Measurements from ENCODE around the gene HSD17B1. TPM values are rescaled to one million over a fixed set of nuclear protein-coding genes. Genes with fewer than 3 reads are reported as not detected.
"Not testable (repeated sequence)": the region's sequence is repeated elsewhere in the genome, so short reads cannot be mapped to it uniquely, and the experiment has no call there.

HSD17B1 gene
- total and polyA plus RNA-seq, 7 experiments from 2014 or later, result 0.39 to 2.2 (median 1.4) TPM

GRCh38 chr17:42554250-42555121 lies 1.8 kb downstream of the HSD17B1 start:
- H3K27me3 Mint-ChIP-seq, result no peaks in the 10 kb centered on the region

GRCh38 chr17:42555122-42555622 lies 2.4 kb downstream of the HSD17B1 start:
- peak overlapping the region; percentile 84 to 95 (median 90) for H3K4me3 Mint-ChIP-seq
- H3K36me3 Mint-ChIP-seq, result peaks cover 0 to 1% (median 0%) of the 10 kb centered on the region in 5 donors
- Histone ChIP-seq H3K4me3 (ENCODE audit: low read length) (peak overlapping the region; percentile 80), H3K9me3 (ENCODE audit: control insufficient read depth in 2 of 3, low read length in 3 of 3) (no peaks in the 10 kb centered on the region), H3K36me3 (ENCODE audit: control insufficient read depth in 2 of 3, insufficient read depth in 3 of 3, low read length in 3 of 3) (no peaks in the 10 kb centered on the region), H3K4me1 (ENCODE audit: control insufficient read depth in 2 of 2, insufficient read depth in 2 of 2, low read length in 2 of 2) (peaks cover 14 to 15% of the 10 kb centered on the region in 2 donors), H3K27ac (ENCODE audit: low read depth, low read length) (peak overlapping the region; percentile 86), H3K27me3 (ENCODE audit: control insufficient read depth in 2 of 2, insufficient read depth in 2 of 2, low read length in 2 of 2) (no peaks in the 10 kb centered on the region)
- DNase-seq (no peak), ATAC-seq (peak; percentile 1)
- ChIA-PET CTCF (no interaction called here), POLR2A (interaction anchor here (1.0 to 2.6 kb wide), 6 partner anchors 8 to 813 kb away, joined by 3 to 26 read pairs (median 4); partner anchors contain the start of genes MLX and STAT3)
- H3K27ac Mint-ChIP-seq, result peak overlapping the region; percentile 80 to 94 (median 91)
- no peaks in the 10 kb centered on the region for H3K27me3 Mint-ChIP-seq
- intact Hi-C loops (cut with micrococcal nuclease), result loop anchor here in 1 of 2 donors (2.0 kb wide), 3 partner anchors 18 to 54 kb away; partner anchors contain the start of genes NAGLU, PSMC3IP, RETREG3 and TUBG1
- H3K4me1 Mint-ChIP-seq, result peaks cover 8 to 44% (median 25%) of the 10 kb centered on the region in 7 donors
- H3K9me3 Mint-ChIP-seq, result no peaks in the 10 kb centered on the region

More at GRCh38 chr17:42554250-42555121, 1.8 kb downstream of the HSD17B1 start:
- Histone ChIP-seq H3K27me3 (ENCODE audit: control insufficient read depth in 2 of 2, insufficient read depth in 2 of 2, low read length in 2 of 2) (no peaks in the 10 kb centered on the region), H3K9me3 (ENCODE audit: control insufficient read depth in 2 of 3, low read length in 3 of 3) (no peaks in the 10 kb centered on the region), H3K27ac (ENCODE audit: low read depth, low read length) (peak overlapping the region; percentile 86), H3K4me3 (ENCODE audit: low read length) (peak overlapping the region; percentile 80), H3K36me3 (ENCODE audit: control insufficient read depth in 2 of 3, insufficient read depth in 3 of 3, low read length in 3 of 3) (no peaks in the 10 kb centered on the region), H3K4me1 (ENCODE audit: control insufficient read depth in 2 of 2, insufficient read depth in 2 of 2, low read length in 2 of 2) (peaks cover 14 to 15% of the 10 kb centered on the region in 2 donors)
- ChIA-PET POLR2A (interaction anchor here (0.8 to 3.2 kb wide), 8 partner anchors 7 to 814 kb away, joined by 3 to 26 read pairs (median 4); partner anchors contain the start of genes MLX, NAGLU and STAT3), CTCF (interaction anchor here (0.6 to 0.9 kb wide), 2 partner anchors 9 kb away, joined by 3 read pairs; no protein-coding TSS in a partner anchor)
- Mint-ChIP-seq H3K27ac (peak overlapping the region; percentile 80 to 94 (median 91)), H3K4me1 (peaks cover 8 to 44% (median 25%) of the 10 kb centered on the region in 7 donors), H3K4me3 (peak overlapping the region; percentile 84 to 95 (median 90)), H3K9me3 (no peaks in the 10 kb centered on the region), H3K36me3 (peaks cover 0 to 1% (median 0%) of the 10 kb centered on the region in 5 donors)
- DNase-seq, result peak; percentile 47 to 84 (median 68)
- intact Hi-C loops (cut with micrococcal nuclease), result loop anchor here (1.0 to 2.0 kb wide), 5 partner anchors 8 to 54 kb away; partner anchors contain the start of genes NAGLU (in 2 of the 2), COASY (in 1 of the 2), PSMC3IP (in 1 of the 2) and RETREG3 (in 1 of the 2)
- ATAC-seq, result peak; percentile 90

- H3K27me3 Mint-ChIP-seq; ATAC-seq; CTCF ChIA-PET; H3K9me3 Mint-ChIP-seq; DNase-seq; H3K27me3 ChIP-seq (ENCODE audit: control insufficient read depth in 2 of 2, insufficient read depth in 2 of 2, low read length in 2 of 2); H3K9me3 ChIP-seq (ENCODE audit: control insufficient read depth in 2 of 3, low read length in 3 of 3); H3K36me3 Mint-ChIP-seq; H3K4me3 ChIP-seq (ENCODE audit: low read length); H3K36me3 ChIP-seq (ENCODE audit: control insufficient read depth in 2 of 3, insufficient read depth in 3 of 3, low read length in 3 of 3); H3K27ac ChIP-seq (ENCODE audit: low read depth, low read length): not testable (repeated sequence)
- POLR2A ChIA-PET, result interaction anchor here (1.3 kb wide), 1 partner anchor 9 kb away, joined by 4 read pairs; no protein-coding TSS in a partner anchor
- H3K4me1 ChIP-seq (ENCODE audit: control insufficient read depth in 2 of 2, insufficient read depth in 2 of 2, low read length in 2 of 2), result peaks cover 14 to 15% of the 10 kb centered on the region in 2 donors
- Mint-ChIP-seq H3K4me1 (peaks cover 6 to 42% (median 23%) of the 10 kb centered on the region in 7 donors), H3K4me3 (peak overlapping the region in 6 of 10 donors; percentile 49 to 92 (median 87)), H3K27ac (peak overlapping the region in 5 of 9 donors; percentile 33 to 94 (median 85))
- intact Hi-C loops (cut with micrococcal nuclease), result loop anchor here in 1 of 2 donors (2.0 kb wide), 3 partner anchors 19 to 53 kb away; partner anchors contain the start of genes NAGLU, PSMC3IP, RETREG3 and TUBG1
Measured at GRCh38 chr17:42555961-42556617, 3.4 kb downstream of the HSD17B1 start.

DNA sequence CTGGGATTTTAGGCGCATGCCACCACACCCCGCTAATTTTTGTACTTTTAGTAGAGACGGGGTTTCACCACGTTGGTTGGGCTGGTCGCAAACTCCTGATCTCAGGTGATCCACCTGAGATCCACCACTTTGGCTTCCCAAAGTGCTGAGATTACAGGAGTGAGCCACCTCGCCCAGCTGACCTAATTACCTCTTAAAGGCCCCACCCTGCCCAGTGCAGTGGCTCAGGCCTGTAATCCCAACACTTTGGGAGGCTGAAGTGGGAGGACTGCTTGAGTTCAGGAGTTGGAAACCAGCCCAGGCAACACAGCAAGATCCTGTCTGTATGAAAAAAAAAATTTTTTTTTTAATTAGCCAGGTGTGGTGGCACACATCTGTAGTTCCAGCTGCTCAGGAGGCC lies 6.4 kb downstream of the HSD17B1 start:
- Histone ChIP-seq H3K27ac (ENCODE audit: low read depth, low read length) (no peak overlapping the region), H3K4me3 (ENCODE audit: low read length) (no peak overlapping the region), H3K27me3 (ENCODE audit: control insufficient read depth in 2 of 2, insufficient read depth in 2 of 2, low read length in 2 of 2) (no peaks in the 10 kb centered on the region), H3K4me1 (ENCODE audit: control insufficient read depth in 2 of 2, insufficient read depth in 2 of 2, low read length in 2 of 2) (peaks cover 25 to 27% of the 10 kb centered on the region in 2 donors), H3K9me3 (ENCODE audit: control insufficient read depth in 2 of 3, low read length in 3 of 3) (no peaks in the 10 kb centered on the region), H3K36me3 (ENCODE audit: control insufficient read depth in 2 of 3, insufficient read depth in 3 of 3, low read length in 3 of 3) (peaks cover 0 to 15% (median 0%) of the 10 kb centered on the region in 3 experiments)
- ChIA-PET POLR2A (interaction anchor here (0.6 kb wide), 1 partner anchor 16 kb away, joined by 3 read pairs; no protein-coding TSS in a partner anchor), CTCF (interaction anchor here (0.6 kb wide), 1 partner anchor 566 kb away, joined by 6 read pairs; no protein-coding TSS in a partner anchor)
- ATAC-seq (no peak), DNase-seq (no peak)
- Mint-ChIP-seq H3K9me3 (peaks cover 0 to 4% (median 0%) of the 10 kb centered on the region in 11 donors), H3K36me3 (peaks cover 0 to 10% (median 0%) of the 10 kb centered on the region in 5 donors), H3K27me3 (peaks cover 0 to 3% (median 0%) of the 10 kb centered on the region in 5 donors), H3K27ac (no peak overlapping the region), H3K4me1 (peaks cover 16 to 48% (median 39%) of the 10 kb centered on the region in 7 donors), H3K4me3 (no peak overlapping the region)
- intact Hi-C loops (cut with micrococcal nuclease), result no loop called here

- intact Hi-C loops (cut with micrococcal nuclease), result no loop called here
- H3K27me3 Mint-ChIP-seq, result peaks cover 0 to 3% (median 0%) of the 10 kb centered on the region in 5 donors
- Histone ChIP-seq H3K36me3 (ENCODE audit: control insufficient read depth in 2 of 3, insufficient read depth in 3 of 3, low read length in 3 of 3) (peaks cover 0 to 27% (median 12%) of the 10 kb centered on the region in 3 experiments), H3K27me3 (ENCODE audit: control insufficient read depth in 2 of 2, insufficient read depth in 2 of 2, low read length in 2 of 2) (no peaks in the 10 kb centered on the region), H3K27ac (ENCODE audit: low read depth, low read length) (no peak overlapping the region), H3K9me3 (ENCODE audit: control insufficient read depth in 2 of 3, low read length in 3 of 3) (no peaks in the 10 kb centered on the region), H3K4me1 (ENCODE audit: control insufficient read depth in 2 of 2, insufficient read depth in 2 of 2, low read length in 2 of 2) (peaks cover 20 to 25% of the 10 kb centered on the region in 2 donors), H3K4me3 (ENCODE audit: low read length) (no peak overlapping the region)
- H3K27ac Mint-ChIP-seq, result peak overlapping the region in 2 of 9 donors; percentile 59 to 78
- CTCF ChIA-PET, result no interaction called here
- H3K9me3 Mint-ChIP-seq, result peaks cover 0 to 4% (median 0%) of the 10 kb centered on the region in 11 donors
- POLR2A ChIA-PET, result no interaction called here
- peaks cover 0 to 8% (median 0%) of the 10 kb centered on the region in 5 donors for H3K36me3 Mint-ChIP-seq
- ATAC-seq, result no peak
- H3K4me1 Mint-ChIP-seq, result peaks cover 16 to 44% (median 35%) of the 10 kb centered on the region in 7 donors
- H3K4me3 Mint-ChIP-seq, result peak overlapping the region in 5 of 10 donors; percentile 30 to 80 (median 56)
- no peak for DNase-seq
Measured at GRCh38 chr17:42560246-42560645, 7.5 kb downstream of the HSD17B1 start.

Data from naive thymus-derived CD4-positive, alpha-beta T cell (primary cell).